ENCODE data around the gene NXN.

- no peak for TF ChIP-seq POLR2A (IDR thresholded peaks at IDR 0.05)
- TF ChIP-seq CTCF (IDR thresholded peaks at IDR 0.05), result no peak
Observed at GRCh38 chr17:819251-819650, 160.3 kb downstream of the NXN start.
